HepG2 (cell line): ENCODE results near the gene DRD1. TPM values are rescaled to one million over a fixed set of nuclear protein-coding genes. Genes with fewer than 3 reads are reported as not detected.

Source experiments
- ATAC-seq: fragments of 200-7000 bp; cut with Tn5 transposase; 3 replicates; pipeline ENCODE4 v1.9.1; 2020; ENCODE audit warnings: mild to moderate bottlenecking, moderate library complexity
- BruUV-seq: library from RNA; stranded (reverse); fragments of 400-500 nt; replicated peaks from 2 replicates; lab custom pipeline; 2021; lab: Mats Ljungman, UMichigan
- CTCF ChIA-PET: fragments of 300-600 bp; formaldehyde crosslinking; extraction: SDS; loops from one replicate; lab custom pipeline; 2021; ENCODE audit warnings: low total read pairs, inconsistent platforms, low intra/inter-chr PET ratio; lab: Yijun Ruan, JAX
- POLR2A ChIA-PET: fragments of 350-600 bp; sonication (Branson Sonifier 250); formaldehyde crosslinking; loops from one replicate; lab custom pipeline; 2020; ENCODE audit warnings: antibody characterized with exemption, inconsistent platforms; lab: Yijun Ruan, JAX
- DNase-seq: peaks from one replicate; pipeline ENCODE4 v3.0.0-alpha.2; 2015; ENCODE audit warnings: low spot score
- FAIRE-seq: peaks from 3 replicates; lab custom pipeline; 2011; peaks lifted over from hg19 to GRCh38; lab: Jason Lieb, UNC
- H2AFZ ChIP-seq: one replicate; pipeline ENCODE4 v1.6.1; 2011; ENCODE audit warnings: low read length, inconsistent platforms
- H3K27ac ChIP-seq: fragments of 300-600 bp; 3 replicates; pipeline ENCODE4 v1.8.0; 2011; ENCODE audit warnings: mixed run types, mild to moderate bottlenecking, mixed read lengths, low read length, inconsistent platforms; ENCODE audit not compliant: insufficient read depth; ENCODE audit errors: extremely low read length
- H3K27me3 ChIP-seq, 2 experiments: fragments of 200-600 bp in 1 of 2; 2 replicates in 1 of 2; 3 replicates in 1 of 2; pipeline versions ENCODE4 v1.6.0 to v1.8.0; 2011; ENCODE audit warnings: low read length in 2 of 2, mild to moderate bottlenecking in 2 of 2, moderate library complexity in 2 of 2, inconsistent platforms in 1 of 2; ENCODE audit not compliant: insufficient read depth in 2 of 2, control insufficient read depth in 1 of 2
- H3K36me3 ChIP-seq, 2 experiments: fragments of 200-600 bp in 1 of 2; replicated peaks in 1 of 2; 2 replicates in 1 of 2; 3 replicates in 1 of 2; pipeline versions ENCODE4 v1.5.1 to v1.8.0; 2011; ENCODE audit warnings: low read length in 2 of 2, inconsistent platforms in 1 of 2; ENCODE audit not compliant: insufficient read depth in 2 of 2, control insufficient read depth in 1 of 2
- H3K4me1 ChIP-seq: 2 replicates; pipeline ENCODE4 v1.5.1; 2012; ENCODE audit warnings: low read length, inconsistent platforms; ENCODE audit not compliant: insufficient read depth
- H3K4me2 ChIP-seq: 2 replicates; pipeline ENCODE4 v1.6.0; 2011; ENCODE audit warnings: low read depth, low read length, inconsistent platforms
- H3K4me3 ChIP-seq, 3 experiments: fragments of 200-600 bp in 1 of 3; sonication (generic), shearing (Covaris generic) in 1 of 3; replicated peaks in 1 of 3; 2 replicates each; pipeline ENCODE4 v1.5.1; 2011 to 2016; ENCODE audit warnings: low read length in 3 of 3, inconsistent platforms in 2 of 3, low read depth in 2 of 3, mild to moderate bottlenecking in 2 of 3, control low read depth in 1 of 3, mixed read lengths in 1 of 3; ENCODE audit not compliant: insufficient read depth in 1 of 3
- H3K79me2 ChIP-seq: one replicate; pipeline ENCODE4 v1.6.1; 2011; ENCODE audit warnings: low read length, inconsistent platforms; ENCODE audit not compliant: insufficient read depth
- H3K9ac ChIP-seq: 2 replicates; pipeline ENCODE4 v1.6.0; 2011; ENCODE audit warnings: mild to moderate bottlenecking, low read depth, low read length, inconsistent platforms; ENCODE audit not compliant: insufficient read depth
- H3K9me3 ChIP-seq: 2 replicates; pipeline ENCODE4 v1.5.1; 2012; ENCODE audit warnings: mild to moderate bottlenecking, low read length
- H4K20me1 ChIP-seq: 2 replicates; pipeline ENCODE4 v1.6.0; 2011; ENCODE audit warnings: inconsistent platforms, mild to moderate bottlenecking, low read length, moderate library complexity; ENCODE audit not compliant: insufficient read depth
- GATAD1 ChIP-seq: IDR thresholded peaks from 2 replicates; pipeline ENCODE4 v1.6.1; 2016; ENCODE audit warnings: missing genetic modification reagents, missing compliant biosample characterization
- HNF4G ChIP-seq, 2 experiments: sonication (generic) in 1 of 2; formaldehyde crosslinking in 1 of 2; IDR thresholded peaks; 2 replicates each; pipeline versions ENCODE4 v1.4.0 to v1.6.1; 2011 to 2020; ENCODE audit warnings: borderline replicate concordance in 2 of 2, low read depth in 2 of 2, mild to moderate bottlenecking in 2 of 2, low read length in 1 of 2, missing genetic modification reagents in 1 of 2, moderate library complexity in 1 of 2
- NCOR1 ChIP-seq: fragments of 200-600 bp; sonication (generic); IDR thresholded peaks from 2 replicates; pipeline ENCODE4 v1.7.0; 2017; ENCODE audit warnings: antibody characterized with exemption, low read length, borderline replicate concordance
- NFATC3 ChIP-seq: sonication (generic); formaldehyde crosslinking; IDR thresholded peaks from 2 replicates; pipeline ENCODE4 v1.5.1; 2020; ENCODE audit warnings: mild to moderate bottlenecking, missing genetic modification reagents
- NONO ChIP-seq, 2 experiments: fragments of 450-650 bp in 1 of 2; sonication (generic) in 1 of 2; formaldehyde crosslinking in 1 of 2; IDR thresholded peaks in 1 of 2; conservative IDR thresholded peaks in 1 of 2; 2 replicates each; pipeline versions ENCODE4 v1.6.1 to v1.8.0; 2017 to 2022; ENCODE audit warnings: mild to moderate bottlenecking in 1 of 2, missing genetic modification reagents in 1 of 2, moderate library complexity in 1 of 2
- SRF ChIP-seq: IDR thresholded peaks from 2 replicates; pipeline ENCODE4 v1.6.1; 2011; ENCODE audit warnings: mild to moderate bottlenecking, low read depth, low read length, moderate library complexity
- TIGD3 ChIP-seq: sonication (generic); formaldehyde crosslinking; IDR thresholded peaks from 2 replicates; pipeline ENCODE4 v1.5.1; 2020; ENCODE audit warnings: mild to moderate bottlenecking, missing genetic modification reagents, borderline replicate concordance
- TMF1 ChIP-seq: sonication (generic); formaldehyde crosslinking; IDR thresholded peaks from 2 replicates; pipeline ENCODE4 v1.8.1; 2022; ENCODE audit warnings: low read depth, missing genetic modification reagents
- ZNF557 ChIP-seq: sonication (generic); formaldehyde crosslinking; IDR thresholded peaks from 2 replicates; pipeline ENCODE4 v1.4.0; 2020; ENCODE audit warnings: missing genetic modification reagents
- ZNF780A ChIP-seq: sonication (generic); formaldehyde crosslinking; IDR thresholded peaks from 2 replicates; pipeline ENCODE4 v1.8.0; 2022; ENCODE audit warnings: mild to moderate bottlenecking, missing genetic modification reagents, moderate library complexity
- WGBS: methylation state at CpG from one replicate; pipeline ENCODE4 v1.1.6; 2017; ENCODE audit warnings: low lambda C conversion rate; 5-methylcytosine and 5-hydroxymethylcytosine counted together
- in situ Hi-C: cut with HindIII; loops from 2 replicates; pipeline ENCODE4 v1.10.0; 2017; ENCODE audit warnings: low pct_unique_long_range_greater_than_20kb; ENCODE audit not compliant: extremely low pct_ligation_motif_present
- intact Hi-C: fragments of 100-400 bp; cut with micrococcal nuclease; formaldehyde crosslinking; loops from one replicate; pipeline ENCODE4 v1.10.0; 2022; ENCODE audit not compliant: unreplicated experiment
- polyA plus RNA-seq, 8 experiments: library from polyadenylated mRNA; depleted of rRNA in 3 of 8; stranded (reverse) in 7 of 8; unstranded in 1 of 8; fragments of >200 nt; fragmentation: Illumina TruSeq in 4 of 8; extraction: Trizol in 4 of 8; gene quantifications; 2 replicates each; pipeline versions ENCODE4 v1.2.1 to v1.2.3, GENCODE V29; 2011 to 2016; ENCODE audit warnings: low read depth in 4 of 8, missing spikeins in 1 of 8, mixed read lengths in 1 of 8; ENCODE audit not compliant: insufficient read depth in 1 of 8
- total RNA-seq, 5 experiments: library from RNA; depleted of rRNA; stranded (reverse); fragments of >200 nt; fragmentation: Illumina TruSeq; extraction: Trizol; gene quantifications; 2 replicates each; pipeline ENCODE4 v1.2.3, GENCODE V29; 2016; ENCODE audit warnings: low read depth in 1 of 5
- TF ChIP-seq, protein P1 (sequence below): sonication (generic); formaldehyde crosslinking; IDR thresholded peaks from 2 replicates; pipeline ENCODE4 v1.5.0; 2020; ENCODE audit warnings: missing genetic modification reagents
- TF ChIP-seq, protein P2 (sequence below): IDR thresholded peaks from 2 replicates; pipeline ENCODE4 v1.6.1; 2012; ENCODE audit warnings: inconsistent platforms
- TF ChIP-seq, protein P3 (sequence below): sonication (generic); formaldehyde crosslinking; conservative IDR thresholded peaks from 2 replicates; pipeline ENCODE4 v1.4.0; 2020; ENCODE audit warnings: missing genetic modification reagents
- TF ChIP-seq, protein P4 (sequence below): sonication (generic); formaldehyde crosslinking; IDR thresholded peaks from 2 replicates; pipeline ENCODE4 v1.4.0; 2020; ENCODE audit warnings: missing genetic modification reagents, borderline replicate concordance

DRD1 gene
- total and polyA plus RNA-seq, 2 of the 13 experiments (the other 11 are each of a cell fraction or from before 2014, with no cell fraction given): not detected

GRCh38 chr5:175493726-175494125 lies 49.7 kb upstream of the DRD1 start:
- Histone ChIP-seq H3K27ac (no peak overlapping the region), H3K9me3 (no peaks in the 10 kb centered on the region), H3K9ac (no peak overlapping the region), H4K20me1 (peaks cover 41% of the 10 kb centered on the region), H2AFZ (no peak overlapping the region), H3K79me2 (peaks cover 29% of the 10 kb centered on the region), H3K4me1 (no peaks in the 10 kb centered on the region), H3K27me3 (no peaks in the 10 kb centered on the region)
- ChIA-PET CTCF (no interaction called here), POLR2A (no interaction called here)
- DNase-seq: no peak
- ATAC-seq: no peak
- FAIRE-seq: no peak
- 98% methylated on average over 8 of the region's 8 CpGs for WGBS
- no TSS peak for BruUV-seq
- TF ChIP-seq, protein P1, sequence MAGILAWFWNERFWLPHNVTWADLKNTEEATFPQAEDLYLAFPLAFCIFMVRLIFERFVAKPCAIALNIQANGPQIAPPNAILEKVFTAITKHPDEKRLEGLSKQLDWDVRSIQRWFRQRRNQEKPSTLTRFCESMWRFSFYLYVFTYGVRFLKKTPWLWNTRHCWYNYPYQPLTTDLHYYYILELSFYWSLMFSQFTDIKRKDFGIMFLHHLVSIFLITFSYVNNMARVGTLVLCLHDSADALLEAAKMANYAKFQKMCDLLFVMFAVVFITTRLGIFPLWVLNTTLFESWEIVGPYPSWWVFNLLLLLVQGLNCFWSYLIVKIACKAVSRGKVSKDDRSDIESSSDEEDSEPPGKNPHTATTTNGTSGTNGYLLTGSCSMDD (CRISPR knock-in tag): no peak
- TF ChIP-seq NFATC3 (CRISPR knock-in tag): no peak
- TF ChIP-seq, protein P2, sequence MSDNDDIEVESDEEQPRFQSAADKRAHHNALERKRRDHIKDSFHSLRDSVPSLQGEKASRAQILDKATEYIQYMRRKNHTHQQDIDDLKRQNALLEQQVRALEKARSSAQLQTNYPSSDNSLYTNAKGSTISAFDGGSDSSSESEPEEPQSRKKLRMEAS: no peak
- TF ChIP-seq, protein P3, sequence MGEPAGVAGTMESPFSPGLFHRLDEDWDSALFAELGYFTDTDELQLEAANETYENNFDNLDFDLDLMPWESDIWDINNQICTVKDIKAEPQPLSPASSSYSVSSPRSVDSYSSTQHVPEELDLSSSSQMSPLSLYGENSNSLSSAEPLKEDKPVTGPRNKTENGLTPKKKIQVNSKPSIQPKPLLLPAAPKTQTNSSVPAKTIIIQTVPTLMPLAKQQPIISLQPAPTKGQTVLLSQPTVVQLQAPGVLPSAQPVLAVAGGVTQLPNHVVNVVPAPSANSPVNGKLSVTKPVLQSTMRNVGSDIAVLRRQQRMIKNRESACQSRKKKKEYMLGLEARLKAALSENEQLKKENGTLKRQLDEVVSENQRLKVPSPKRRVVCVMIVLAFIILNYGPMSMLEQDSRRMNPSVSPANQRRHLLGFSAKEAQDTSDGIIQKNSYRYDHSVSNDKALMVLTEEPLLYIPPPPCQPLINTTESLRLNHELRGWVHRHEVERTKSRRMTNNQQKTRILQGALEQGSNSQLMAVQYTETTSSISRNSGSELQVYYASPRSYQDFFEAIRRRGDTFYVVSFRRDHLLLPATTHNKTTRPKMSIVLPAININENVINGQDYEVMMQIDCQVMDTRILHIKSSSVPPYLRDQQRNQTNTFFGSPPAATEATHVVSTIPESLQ (CRISPR knock-in tag): no peak
- TF ChIP-seq, protein P4, sequence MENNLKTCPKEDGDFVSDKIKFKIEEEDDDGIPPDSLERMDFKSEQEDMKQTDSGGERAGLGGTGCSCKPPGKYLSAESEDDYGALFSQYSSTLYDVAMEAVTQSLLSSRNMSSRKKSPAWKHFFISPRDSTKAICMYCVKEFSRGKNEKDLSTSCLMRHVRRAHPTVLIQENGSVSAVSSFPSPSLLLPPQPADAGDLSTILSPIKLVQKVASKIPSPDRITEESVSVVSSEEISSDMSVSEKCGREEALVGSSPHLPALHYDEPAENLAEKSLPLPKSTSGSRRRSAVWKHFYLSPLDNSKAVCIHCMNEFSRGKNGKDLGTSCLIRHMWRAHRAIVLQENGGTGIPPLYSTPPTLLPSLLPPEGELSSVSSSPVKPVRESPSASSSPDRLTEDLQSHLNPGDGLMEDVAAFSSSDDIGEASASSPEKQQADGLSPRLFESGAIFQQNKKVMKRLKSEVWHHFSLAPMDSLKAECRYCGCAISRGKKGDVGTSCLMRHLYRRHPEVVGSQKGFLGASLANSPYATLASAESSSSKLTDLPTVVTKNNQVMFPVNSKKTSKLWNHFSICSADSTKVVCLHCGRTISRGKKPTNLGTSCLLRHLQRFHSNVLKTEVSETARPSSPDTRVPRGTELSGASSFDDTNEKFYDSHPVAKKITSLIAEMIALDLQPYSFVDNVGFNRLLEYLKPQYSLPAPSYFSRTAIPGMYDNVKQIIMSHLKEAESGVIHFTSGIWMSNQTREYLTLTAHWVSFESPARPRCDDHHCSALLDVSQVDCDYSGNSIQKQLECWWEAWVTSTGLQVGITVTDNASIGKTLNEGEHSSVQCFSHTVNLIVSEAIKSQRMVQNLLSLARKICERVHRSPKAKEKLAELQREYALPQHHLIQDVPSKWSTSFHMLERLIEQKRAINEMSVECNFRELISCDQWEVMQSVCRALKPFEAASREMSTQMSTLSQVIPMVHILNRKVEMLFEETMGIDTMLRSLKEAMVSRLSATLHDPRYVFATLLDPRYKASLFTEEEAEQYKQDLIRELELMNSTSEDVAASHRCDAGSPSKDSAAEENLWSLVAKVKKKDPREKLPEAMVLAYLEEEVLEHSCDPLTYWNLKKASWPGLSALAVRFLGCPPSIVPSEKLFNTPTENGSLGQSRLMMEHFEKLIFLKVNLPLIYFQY: no peak
- TF ChIP-seq NCOR1: no peak
- TF ChIP-seq ZNF780A (CRISPR knock-in tag): no peak
- TF ChIP-seq GATAD1 (CRISPR knock-in tag): no peak
- TF ChIP-seq ZNF557 (CRISPR knock-in tag): no peak
- TF ChIP-seq SRF: no peak
- TF ChIP-seq NONO (IDR thresholded peaks at IDR 0.05): no peak
- no peak for TF ChIP-seq NONO (CRISPR knock-in tag; conservative IDR thresholded peaks at IDR 0.05)
- no peak for TF ChIP-seq TMF1
- TF ChIP-seq HNF4G (IDR thresholded peaks at IDR 0.05; ENCODE audit: borderline replicate concordance, low read depth, low read length): no peak
- no peak for TF ChIP-seq HNF4G (CRISPR knock-in tag; IDR thresholded peaks at IDR 0.05; ENCODE audit: borderline replicate concordance, low read depth)
- no peak for TF ChIP-seq TIGD3 (CRISPR knock-in tag)
- TF ChIP-seq, all 625 proteins: peak for 0
- no peak overlapping the region for H3K4me3 ChIP-seq
- peaks cover 27 to 68% of the 10 kb centered on the region in 2 experiments for H3K36me3 ChIP-seq
- H3K4me2 ChIP-seq: no peak overlapping the region
- intact Hi-C loops (no loop called here), in situ Hi-C loops (no loop called here)
